Astrocyte of the cerebellum (primary cell): Measurements from ENCODE around the gene UTP11.
A peak's percentile ranks its signal among the peaks of the same experiment; 100 is the strongest.

Experiments
- DNase-seq: peaks from one replicate; pipeline ENCODE4 v3.0.0-alpha.2; 2011; ENCODE audit warnings: low read depth
- H3K4me3 ChIP-seq: 2 replicates; pipeline ENCODE4 v1.5.1; 2011; ENCODE audit warnings: mild to moderate bottlenecking, low read depth, low read length, moderate library complexity
- CTCF ChIP-seq: IDR thresholded peaks from 2 replicates; pipeline ENCODE4 v1.5.1; 2012; ENCODE audit warnings: low read length, low read depth, moderate library complexity, mild to moderate bottlenecking; ENCODE audit errors: missing control alignments
- in situ Hi-C: cut with HindIII; loops from 2 replicates; pipeline ENCODE4 v1.10.0; 2017; ENCODE audit warnings: low sequenced_read_pairs

The UTP11 gene

GRCh38 chr1:38027201-38028104 lies 14.9 kb downstream of the UTP11 start:
- no peak for DNase-seq
- in situ Hi-C loops, result no loop called here
- no peak for TF ChIP-seq CTCF
- no peak overlapping the region for H3K4me3 ChIP-seq

GRCh38 chr1:38028105-38028591 lies 15.6 kb downstream of the UTP11 start:
- no peak for DNase-seq
- TF ChIP-seq CTCF, result no peak

GRCh38 chr1:38028671-38029070 lies 16.1 kb downstream of the UTP11 start:
- in situ Hi-C loops, result no loop called here
- no peak overlapping the region for H3K4me3 ChIP-seq
- no peak for TF ChIP-seq CTCF
- no peak for DNase-seq

More at GRCh38 chr1:38028105-38028591, 15.6 kb downstream of the UTP11 start:
- H3K4me3 ChIP-seq, result no peak overlapping the region
- in situ Hi-C loops, result no loop called here

GRCh38 chr1:38029081-38029681 lies 16.6 kb downstream of the UTP11 start:
- DNase-seq, result no peak
- peak; percentile 18 for TF ChIP-seq CTCF
- in situ Hi-C loops, result no loop called here
- H3K4me3 ChIP-seq, result no peak overlapping the region

GRCh38 chr1:38029685-38030511 lies 17.4 kb downstream of the UTP11 start:
- TF ChIP-seq CTCF, result no peak
- in situ Hi-C loops, result no loop called here
- no peak for DNase-seq
- H3K4me3 ChIP-seq, result no peak overlapping the region
